ENCODE results near the gene BAIAP2. TPM values are rescaled to one million over a fixed set of nuclear protein-coding genes. Genes with fewer than 3 reads are reported as not detected.

The BAIAP2 gene
- polyA plus RNA-seq, 1 donor from 2014 or later, result 17.5 TPM

DNA sequence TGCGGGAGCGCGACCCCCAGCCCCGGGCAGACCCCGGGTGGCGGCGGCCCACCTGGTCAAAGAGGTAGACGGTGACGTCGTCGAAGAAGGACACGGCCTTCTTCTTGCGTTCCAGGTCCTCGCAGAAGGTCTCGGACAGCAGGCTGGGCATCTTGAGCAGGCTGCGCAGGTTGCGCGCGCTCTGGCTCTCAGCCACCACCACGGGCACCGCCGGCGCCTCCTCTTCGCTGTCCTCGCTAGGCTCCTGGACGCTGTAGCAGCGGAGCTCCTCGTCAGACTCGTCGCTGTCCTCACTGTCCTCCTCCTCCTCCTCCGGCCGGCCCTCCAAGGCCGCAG is 85.2 kb downstream of the BAIAP2 start:
- TF ChIP-seq MXI1 (conservative IDR thresholded peaks at IDR 0.05; ENCODE audit: poor library complexity, severe bottlenecking) (no peak), RAD21 (conservative IDR thresholded peaks at IDR 0.05) (no peak), TAF1 (IDR thresholded peaks at IDR 0.05; ENCODE audit: low read depth) (no peak), EZH2 (IDR thresholded peaks at IDR 0.05; ENCODE audit: borderline replicate concordance, insufficient read depth, low read length, poor library complexity, severe bottlenecking) (no peak), POLR2AphosphoS5 (IDR thresholded peaks at IDR 0.05) (no peak)
- TF ChIP-seq, protein P1, sequence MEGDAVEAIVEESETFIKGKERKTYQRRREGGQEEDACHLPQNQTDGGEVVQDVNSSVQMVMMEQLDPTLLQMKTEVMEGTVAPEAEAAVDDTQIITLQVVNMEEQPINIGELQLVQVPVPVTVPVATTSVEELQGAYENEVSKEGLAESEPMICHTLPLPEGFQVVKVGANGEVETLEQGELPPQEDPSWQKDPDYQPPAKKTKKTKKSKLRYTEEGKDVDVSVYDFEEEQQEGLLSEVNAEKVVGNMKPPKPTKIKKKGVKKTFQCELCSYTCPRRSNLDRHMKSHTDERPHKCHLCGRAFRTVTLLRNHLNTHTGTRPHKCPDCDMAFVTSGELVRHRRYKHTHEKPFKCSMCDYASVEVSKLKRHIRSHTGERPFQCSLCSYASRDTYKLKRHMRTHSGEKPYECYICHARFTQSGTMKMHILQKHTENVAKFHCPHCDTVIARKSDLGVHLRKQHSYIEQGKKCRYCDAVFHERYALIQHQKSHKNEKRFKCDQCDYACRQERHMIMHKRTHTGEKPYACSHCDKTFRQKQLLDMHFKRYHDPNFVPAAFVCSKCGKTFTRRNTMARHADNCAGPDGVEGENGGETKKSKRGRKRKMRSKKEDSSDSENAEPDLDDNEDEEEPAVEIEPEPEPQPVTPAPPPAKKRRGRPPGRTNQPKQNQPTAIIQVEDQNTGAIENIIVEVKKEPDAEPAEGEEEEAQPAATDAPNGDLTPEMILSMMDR (IDR thresholded peaks at IDR 0.05; ENCODE audit: poor library complexity, severe bottlenecking), result no peak
- Histone ChIP-seq H2AFZ (ENCODE audit: low read depth, low read length) (no peak overlapping the region), H3K79me2 (replicated peaks; ENCODE audit: insufficient read depth, low read length) (no peaks in the 10 kb centered on the region), H3K36me3 (ENCODE audit: insufficient read depth, low read length) (no peaks in the 10 kb centered on the region), H3F3A (ENCODE audit: insufficient read depth, low read length, poor library complexity, severe bottlenecking) (no peaks in the 10 kb centered on the region), H3K9me2 (ENCODE audit: insufficient read depth, low read length) (no peaks in the 10 kb centered on the region), H3K4me3 (ENCODE audit: low read length) (no peak overlapping the region), H3K27ac (ENCODE audit: low read length) (no peak overlapping the region), H4K20me1 (ENCODE audit: insufficient read depth) (no peaks in the 10 kb centered on the region), H3K4me2 (ENCODE audit: low read length) (no peak overlapping the region), H3K9me3 (ENCODE audit: low read length) (no peaks in the 10 kb centered on the region), H3K9ac (ENCODE audit: low read length) (no peak overlapping the region), H3K27me3 (ENCODE audit: insufficient read depth, low read depth, low read length) (no peaks in the 10 kb centered on the region)

DNA sequence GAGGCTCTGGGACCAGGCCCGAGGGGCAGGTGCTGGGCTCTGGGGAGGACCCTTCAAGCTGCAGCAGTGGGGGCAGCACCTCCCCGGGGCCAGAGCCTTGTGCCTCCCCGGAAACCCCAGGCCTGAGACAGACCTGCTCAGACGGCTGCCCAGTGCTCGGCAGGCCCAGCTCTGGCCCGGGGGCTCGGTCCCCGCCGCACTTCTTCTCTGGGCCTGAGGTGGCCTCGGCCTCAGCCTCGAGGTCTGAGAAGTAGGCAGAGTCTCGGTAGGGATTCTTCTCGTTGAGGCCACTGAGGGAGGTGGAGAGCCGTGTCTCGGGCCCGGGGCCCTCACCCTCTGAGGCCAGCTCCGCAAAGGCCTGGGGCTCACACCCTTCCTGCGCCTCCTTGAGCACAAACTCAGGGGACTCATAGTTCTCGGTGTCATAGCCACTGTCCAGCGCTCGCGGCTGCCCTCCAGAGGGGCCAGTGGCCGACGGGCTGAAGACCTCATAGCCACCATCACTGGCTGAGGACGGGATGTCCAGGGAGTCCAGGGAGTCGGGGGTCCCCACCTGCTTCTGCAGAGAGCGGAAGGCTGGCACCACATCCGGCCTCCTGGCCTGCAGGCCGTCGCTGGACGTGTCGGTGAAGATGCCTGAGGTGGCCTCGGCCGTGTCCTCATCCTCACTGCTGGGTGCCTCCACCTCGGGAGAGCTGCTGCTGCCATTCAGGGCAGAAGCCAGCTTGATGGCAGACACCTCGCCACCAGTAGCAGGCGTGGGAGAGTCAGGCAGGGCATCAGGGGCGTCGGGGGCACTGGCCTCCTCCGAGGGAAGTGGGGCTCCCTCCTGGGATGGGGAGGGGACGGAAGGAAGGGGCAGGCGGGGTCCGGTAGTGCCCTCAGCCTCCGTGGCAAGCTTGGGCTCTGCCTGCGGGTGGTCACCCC is 86.0 kb downstream of the BAIAP2 start:
- Histone ChIP-seq H3K9me2 (ENCODE audit: insufficient read depth, low read length) (no peaks in the 10 kb centered on the region), H2AFZ (ENCODE audit: low read depth, low read length) (no peak overlapping the region), H3K79me2 (replicated peaks; ENCODE audit: insufficient read depth, low read length) (no peaks in the 10 kb centered on the region), H3K36me3 (ENCODE audit: insufficient read depth, low read length) (no peaks in the 10 kb centered on the region), H3K4me3 (ENCODE audit: low read length) (no peak overlapping the region), H3F3A (ENCODE audit: insufficient read depth, low read length, poor library complexity, severe bottlenecking) (no peaks in the 10 kb centered on the region), H3K27me3 (ENCODE audit: insufficient read depth, low read depth, low read length) (no peaks in the 10 kb centered on the region), H3K27ac (ENCODE audit: low read length) (no peak overlapping the region), H3K9me3 (ENCODE audit: low read length) (no peaks in the 10 kb centered on the region), H3K4me2 (ENCODE audit: low read length) (no peak overlapping the region), H4K20me1 (ENCODE audit: insufficient read depth) (no peaks in the 10 kb centered on the region), H3K9ac (ENCODE audit: low read length) (no peak overlapping the region)
- TF ChIP-seq EZH2 (IDR thresholded peaks at IDR 0.05; ENCODE audit: borderline replicate concordance, insufficient read depth, low read length, poor library complexity, severe bottlenecking) (no peak), SMC3 (conservative IDR thresholded peaks at IDR 0.05; ENCODE audit: poor library complexity) (no peak), EP300 (conservative IDR thresholded peaks at IDR 0.05; ENCODE audit: poor library complexity, severe bottlenecking) (no peak), RAD21 (conservative IDR thresholded peaks at IDR 0.05) (no peak), MXI1 (conservative IDR thresholded peaks at IDR 0.05; ENCODE audit: poor library complexity, severe bottlenecking) (no peak), POLR2AphosphoS5 (IDR thresholded peaks at IDR 0.05) (no peak), TAF1 (IDR thresholded peaks at IDR 0.05; ENCODE audit: low read depth) (no peak)
- TF ChIP-seq, protein P2, sequence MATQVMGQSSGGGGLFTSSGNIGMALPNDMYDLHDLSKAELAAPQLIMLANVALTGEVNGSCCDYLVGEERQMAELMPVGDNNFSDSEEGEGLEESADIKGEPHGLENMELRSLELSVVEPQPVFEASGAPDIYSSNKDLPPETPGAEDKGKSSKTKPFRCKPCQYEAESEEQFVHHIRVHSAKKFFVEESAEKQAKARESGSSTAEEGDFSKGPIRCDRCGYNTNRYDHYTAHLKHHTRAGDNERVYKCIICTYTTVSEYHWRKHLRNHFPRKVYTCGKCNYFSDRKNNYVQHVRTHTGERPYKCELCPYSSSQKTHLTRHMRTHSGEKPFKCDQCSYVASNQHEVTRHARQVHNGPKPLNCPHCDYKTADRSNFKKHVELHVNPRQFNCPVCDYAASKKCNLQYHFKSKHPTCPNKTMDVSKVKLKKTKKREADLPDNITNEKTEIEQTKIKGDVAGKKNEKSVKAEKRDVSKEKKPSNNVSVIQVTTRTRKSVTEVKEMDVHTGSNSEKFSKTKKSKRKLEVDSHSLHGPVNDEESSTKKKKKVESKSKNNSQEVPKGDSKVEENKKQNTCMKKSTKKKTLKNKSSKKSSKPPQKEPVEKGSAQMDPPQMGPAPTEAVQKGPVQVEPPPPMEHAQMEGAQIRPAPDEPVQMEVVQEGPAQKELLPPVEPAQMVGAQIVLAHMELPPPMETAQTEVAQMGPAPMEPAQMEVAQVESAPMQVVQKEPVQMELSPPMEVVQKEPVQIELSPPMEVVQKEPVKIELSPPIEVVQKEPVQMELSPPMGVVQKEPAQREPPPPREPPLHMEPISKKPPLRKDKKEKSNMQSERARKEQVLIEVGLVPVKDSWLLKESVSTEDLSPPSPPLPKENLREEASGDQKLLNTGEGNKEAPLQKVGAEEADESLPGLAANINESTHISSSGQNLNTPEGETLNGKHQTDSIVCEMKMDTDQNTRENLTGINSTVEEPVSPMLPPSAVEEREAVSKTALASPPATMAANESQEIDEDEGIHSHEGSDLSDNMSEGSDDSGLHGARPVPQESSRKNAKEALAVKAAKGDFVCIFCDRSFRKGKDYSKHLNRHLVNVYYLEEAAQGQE (IDR thresholded peaks at IDR 0.05; ENCODE audit: borderline replicate concordance), result no peak
- TF ChIP-seq, protein P1 (IDR thresholded peaks at IDR 0.05; ENCODE audit: poor library complexity, severe bottlenecking), result no peak
